ENCODE results near the gene LAMP5.

DNA sequence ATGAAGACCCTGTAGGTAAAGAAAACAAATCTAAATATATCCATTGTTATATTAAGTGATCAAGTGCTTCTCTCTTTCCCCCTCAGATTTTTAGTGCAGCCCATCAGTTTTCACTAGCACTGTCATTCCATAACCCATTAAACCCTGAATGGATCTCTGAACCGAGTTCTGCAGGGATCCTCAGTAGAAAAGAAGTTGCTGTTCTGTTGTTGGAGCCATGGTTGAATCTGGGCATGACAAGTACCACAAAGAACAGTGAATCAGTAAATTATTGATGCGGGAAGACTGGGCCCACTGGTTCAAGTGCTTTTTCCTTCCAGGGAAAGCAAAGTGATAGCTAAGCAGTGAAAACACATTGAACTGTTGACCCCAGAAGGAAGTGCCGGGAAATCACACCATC lies 60.4 kb downstream of the LAMP5 start:
- TF ChIP-seq, protein P1, sequence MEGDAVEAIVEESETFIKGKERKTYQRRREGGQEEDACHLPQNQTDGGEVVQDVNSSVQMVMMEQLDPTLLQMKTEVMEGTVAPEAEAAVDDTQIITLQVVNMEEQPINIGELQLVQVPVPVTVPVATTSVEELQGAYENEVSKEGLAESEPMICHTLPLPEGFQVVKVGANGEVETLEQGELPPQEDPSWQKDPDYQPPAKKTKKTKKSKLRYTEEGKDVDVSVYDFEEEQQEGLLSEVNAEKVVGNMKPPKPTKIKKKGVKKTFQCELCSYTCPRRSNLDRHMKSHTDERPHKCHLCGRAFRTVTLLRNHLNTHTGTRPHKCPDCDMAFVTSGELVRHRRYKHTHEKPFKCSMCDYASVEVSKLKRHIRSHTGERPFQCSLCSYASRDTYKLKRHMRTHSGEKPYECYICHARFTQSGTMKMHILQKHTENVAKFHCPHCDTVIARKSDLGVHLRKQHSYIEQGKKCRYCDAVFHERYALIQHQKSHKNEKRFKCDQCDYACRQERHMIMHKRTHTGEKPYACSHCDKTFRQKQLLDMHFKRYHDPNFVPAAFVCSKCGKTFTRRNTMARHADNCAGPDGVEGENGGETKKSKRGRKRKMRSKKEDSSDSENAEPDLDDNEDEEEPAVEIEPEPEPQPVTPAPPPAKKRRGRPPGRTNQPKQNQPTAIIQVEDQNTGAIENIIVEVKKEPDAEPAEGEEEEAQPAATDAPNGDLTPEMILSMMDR (IDR thresholded peaks at IDR 0.05; ENCODE audit: insufficient read depth, low read length, poor library complexity, severe bottlenecking) = no peak
- no peak for TF ChIP-seq EZH2phosphoT487 (conservative IDR thresholded peaks at IDR 0.05; ENCODE audit: low read length)

Measured in SU-DHL-6 (cell line).